Neural progenitor cell (in vitro differentiated cells): ENCODE data around the gene CPNE4. TPM values are rescaled to one million over a fixed set of nuclear protein-coding genes. Genes with fewer than 3 reads are reported as not detected.

ENCODE experiments used
- DNase-seq: peaks from one replicate; pipeline ENCODE4 v3.0.0-alpha.2; 2016; ENCODE audit warnings: low spot score
- H2AFZ ChIP-seq: fragments of 200-600 bp; sonication (generic); replicated peaks from 2 replicates; pipeline ENCODE4 v1.6.1; 2016; ENCODE audit warnings: antibody characterized with exemption
- H3F3A ChIP-seq: fragments of 200-600 bp; sonication (generic); 2 replicates; pipeline ENCODE4 v1.6.1; 2016; ENCODE audit warnings: antibody characterized with exemption, low read depth
- H3K27ac ChIP-seq: fragments of 200-600 bp; sonication (generic); 2 replicates; pipeline ENCODE4 v1.5.1; 2016; ENCODE audit warnings: mild to moderate bottlenecking
- H3K27me3 ChIP-seq: fragments of 200-600 bp; sonication (generic); 2 replicates; pipeline ENCODE4 v1.6.1; 2016; ENCODE audit warnings: mild to moderate bottlenecking, moderate library complexity
- H3K36me3 ChIP-seq: fragments of 200-600 bp; sonication (generic); 2 replicates; pipeline ENCODE4 v1.5.1; 2016
- H3K4me1 ChIP-seq: fragments of 200-600 bp; sonication (generic); 2 replicates; pipeline ENCODE4 v1.6.1; 2016; ENCODE audit warnings: mixed run types
- H3K4me2 ChIP-seq: fragments of 200-600 bp; sonication (generic); 2 replicates; pipeline ENCODE4 v1.6.1; 2016
- H3K4me3 ChIP-seq: fragments of 200-600 bp; sonication (generic); 2 replicates; pipeline ENCODE4 v1.5.1; 2016
- H3K79me2 ChIP-seq: fragments of 200-600 bp; sonication (generic); 2 replicates; pipeline ENCODE4 v1.6.1; 2016; ENCODE audit warnings: low read depth
- H3K9ac ChIP-seq: fragments of 200-600 bp; sonication (generic); 2 replicates; pipeline ENCODE4 v1.6.1; 2016
- H3K9me3 ChIP-seq: fragments of 200-600 bp; sonication (generic); 2 replicates; pipeline ENCODE4 v1.5.1; 2016; ENCODE audit warnings: low read depth
- H4K20me1 ChIP-seq: fragments of 200-600 bp; sonication (generic); 2 replicates; pipeline ENCODE4 v1.6.1; 2016; ENCODE audit warnings: low read depth
- H3K27ac Mint-ChIP-seq: 3 replicates; pipeline ENCODE4 v1.8.0; 2021; ENCODE audit warnings: mixed read lengths
- H3K27me3 Mint-ChIP-seq: 2 replicates; pipeline ENCODE4 v1.8.0; 2022; ENCODE audit warnings: low read depth, mild to moderate bottlenecking, inconsistent platforms, moderate library complexity, mixed read lengths; ENCODE audit not compliant: insufficient read depth
- H3K36me3 Mint-ChIP-seq: 3 replicates; pipeline ENCODE4 v1.8.0; 2021; ENCODE audit warnings: mixed read lengths
- H3K4me1 Mint-ChIP-seq: 3 replicates; pipeline ENCODE4 v1.8.0; 2021; ENCODE audit warnings: mixed read lengths
- H3K4me3 Mint-ChIP-seq: 3 replicates; pipeline ENCODE4 v1.8.0; 2021; ENCODE audit warnings: mild to moderate bottlenecking, moderate library complexity, mixed read lengths
- H3K9me3 Mint-ChIP-seq: 3 replicates; pipeline ENCODE4 v1.8.0; 2020; ENCODE audit warnings: mixed read lengths
- EZH2 ChIP-seq: fragments of 200-600 bp; sonication (generic); IDR thresholded peaks from 2 replicates; pipeline ENCODE4 v1.6.1; 2017; ENCODE audit warnings: antibody characterized with exemption, mild to moderate bottlenecking, moderate library complexity
- EZH2phosphoT487 ChIP-seq: fragments of 200-600 bp; sonication (generic); IDR thresholded peaks from 2 replicates; pipeline ENCODE4 v1.6.1; 2017; ENCODE audit warnings: antibody characterized with exemption
- total RNA-seq: library from RNA; depleted of rRNA; stranded (reverse); fragments of >200 nt; gene quantifications from 2 replicates; pipeline ENCODE4 v1.2.3, GENCODE V29; 2015; ENCODE audit warnings: low replicate concordance
- TF ChIP-seq, protein P1 (sequence below): fragments of 200-600 bp; sonication (generic); IDR thresholded peaks from 2 replicates; pipeline ENCODE4 v1.5.1; 2017; ENCODE audit warnings: antibody characterized with exemption, mild to moderate bottlenecking

The CPNE4 gene
- total RNA-seq, 1 donor from 2014 or later: not detected

DNA sequence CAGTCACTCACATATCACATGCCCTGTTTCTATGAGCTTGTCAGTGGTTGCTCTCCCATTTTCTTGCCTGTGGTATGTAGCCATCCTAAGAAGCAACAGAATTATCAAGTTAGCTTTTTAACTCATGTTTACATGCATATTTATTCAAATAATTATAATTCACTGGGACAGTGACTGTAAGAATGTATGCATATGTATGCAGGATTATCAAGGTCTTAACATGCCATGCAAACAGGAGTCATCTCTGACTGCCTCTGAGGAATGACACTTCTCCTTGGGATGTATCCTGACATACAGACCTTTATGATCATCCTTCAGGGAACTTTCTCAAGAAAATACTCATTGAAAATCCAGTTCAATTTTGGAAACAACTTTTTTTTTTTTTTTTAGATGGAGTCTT, 240.9 kb downstream of the CPNE4 start:
- Histone ChIP-seq H3K4me2 (no peak overlapping the region), H2AFZ (no peak overlapping the region), H3K4me1 (peaks cover 20% of the 10 kb centered on the region), H3K9me3 (no peaks in the 10 kb centered on the region), H3K27me3 (peaks cover 54% of the 10 kb centered on the region), H3K36me3 (no peaks in the 10 kb centered on the region), H3K27ac (no peak overlapping the region), H3K4me3 (no peak overlapping the region), H3F3A (peaks cover 6% of the 10 kb centered on the region), H3K9ac (no peak overlapping the region), H4K20me1 (no peaks in the 10 kb centered on the region), H3K79me2 (no peaks in the 10 kb centered on the region)
- no peaks in the 10 kb centered on the region for H3K36me3 Mint-ChIP-seq
- TF ChIP-seq, protein P1, sequence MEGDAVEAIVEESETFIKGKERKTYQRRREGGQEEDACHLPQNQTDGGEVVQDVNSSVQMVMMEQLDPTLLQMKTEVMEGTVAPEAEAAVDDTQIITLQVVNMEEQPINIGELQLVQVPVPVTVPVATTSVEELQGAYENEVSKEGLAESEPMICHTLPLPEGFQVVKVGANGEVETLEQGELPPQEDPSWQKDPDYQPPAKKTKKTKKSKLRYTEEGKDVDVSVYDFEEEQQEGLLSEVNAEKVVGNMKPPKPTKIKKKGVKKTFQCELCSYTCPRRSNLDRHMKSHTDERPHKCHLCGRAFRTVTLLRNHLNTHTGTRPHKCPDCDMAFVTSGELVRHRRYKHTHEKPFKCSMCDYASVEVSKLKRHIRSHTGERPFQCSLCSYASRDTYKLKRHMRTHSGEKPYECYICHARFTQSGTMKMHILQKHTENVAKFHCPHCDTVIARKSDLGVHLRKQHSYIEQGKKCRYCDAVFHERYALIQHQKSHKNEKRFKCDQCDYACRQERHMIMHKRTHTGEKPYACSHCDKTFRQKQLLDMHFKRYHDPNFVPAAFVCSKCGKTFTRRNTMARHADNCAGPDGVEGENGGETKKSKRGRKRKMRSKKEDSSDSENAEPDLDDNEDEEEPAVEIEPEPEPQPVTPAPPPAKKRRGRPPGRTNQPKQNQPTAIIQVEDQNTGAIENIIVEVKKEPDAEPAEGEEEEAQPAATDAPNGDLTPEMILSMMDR: no peak
- TF ChIP-seq EZH2 (no peak), EZH2phosphoT487 (no peak)
- DNase-seq: no peak
- H3K4me3 Mint-ChIP-seq: no peak overlapping the region
- peaks cover 2% of the 10 kb centered on the region for H3K27me3 Mint-ChIP-seq
- H3K9me3 Mint-ChIP-seq: no peaks in the 10 kb centered on the region
- H3K27ac Mint-ChIP-seq: no peak overlapping the region
- H3K4me1 Mint-ChIP-seq: peaks cover 52% of the 10 kb centered on the region

DNA sequence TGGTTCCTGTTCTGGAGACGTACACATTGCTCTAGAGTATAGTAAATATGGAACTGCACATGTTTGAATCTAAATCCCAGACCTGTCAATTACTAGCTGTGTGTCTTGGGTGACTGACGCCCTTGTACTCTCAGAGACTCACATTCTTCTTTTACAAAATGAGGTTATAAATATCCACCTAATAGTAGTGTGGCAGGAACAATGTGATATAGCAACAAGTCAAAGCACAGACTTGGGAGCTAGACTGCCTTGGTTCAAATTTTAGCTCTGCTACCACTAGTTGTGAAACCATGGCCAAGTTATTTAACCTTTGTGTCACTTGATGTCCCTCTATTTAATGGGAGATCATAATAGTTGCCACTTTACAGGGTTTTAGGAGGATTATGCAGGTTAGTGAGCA, 245.6 kb downstream of the CPNE4 start:
- TF ChIP-seq, protein P1: no peak
- TF ChIP-seq EZH2phosphoT487 (no peak), EZH2 (no peak)
- Mint-ChIP-seq H3K36me3 (no peaks in the 10 kb centered on the region), H3K27ac (no peak overlapping the region), H3K9me3 (no peaks in the 10 kb centered on the region), H3K4me1 (peaks cover 17% of the 10 kb centered on the region), H3K27me3 (no peaks in the 10 kb centered on the region), H3K4me3 (no peak overlapping the region)
- Histone ChIP-seq H3K27me3 (peaks cover 22% of the 10 kb centered on the region), H3K9ac (no peak overlapping the region), H3K36me3 (no peaks in the 10 kb centered on the region), H3F3A (no peaks in the 10 kb centered on the region), H3K4me3 (no peak overlapping the region), H3K4me1 (peaks cover 9% of the 10 kb centered on the region), H4K20me1 (no peaks in the 10 kb centered on the region), H3K27ac (no peak overlapping the region), H3K79me2 (no peaks in the 10 kb centered on the region), H2AFZ (no peak overlapping the region), H3K9me3 (no peaks in the 10 kb centered on the region), H3K4me2 (no peak overlapping the region)
- DNase-seq: no peak

DNA sequence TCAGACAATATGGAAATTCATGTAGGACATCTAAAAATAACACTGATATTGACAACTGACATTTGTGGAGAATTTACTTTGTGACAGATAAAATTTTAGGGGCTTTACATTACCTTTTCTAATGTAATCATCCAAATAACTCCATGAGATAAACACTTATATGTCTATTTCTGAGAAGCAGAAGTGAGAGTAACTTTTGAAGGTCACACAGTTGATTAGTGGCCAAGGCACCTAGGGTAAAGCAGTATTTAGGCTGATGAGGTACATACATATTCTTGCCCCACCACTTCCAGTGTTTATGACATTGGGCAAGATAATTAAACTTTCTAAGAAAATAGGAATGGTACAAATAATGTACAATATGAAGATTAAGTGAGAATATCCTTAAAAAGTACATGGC, 248.4 kb downstream of the CPNE4 start:
- no peak for DNase-seq
- no peaks in the 10 kb centered on the region for H3K36me3 ChIP-seq
- peaks cover 8% of the 10 kb centered on the region for H3K27me3 ChIP-seq
- no peaks in the 10 kb centered on the region for H3K27me3 Mint-ChIP-seq
- no peak overlapping the region for H3K4me3 ChIP-seq
- H2AFZ ChIP-seq: no peak overlapping the region
- H3K27ac Mint-ChIP-seq: no peak overlapping the region
- H3K27ac ChIP-seq: no peak overlapping the region
- no peak overlapping the region for H3K9ac ChIP-seq
- H3K4me1 Mint-ChIP-seq: peaks cover 23% of the 10 kb centered on the region
- H3K9me3 ChIP-seq: no peaks in the 10 kb centered on the region
- H3K36me3 Mint-ChIP-seq: no peaks in the 10 kb centered on the region
- no peaks in the 10 kb centered on the region for H4K20me1 ChIP-seq
- H3K9me3 Mint-ChIP-seq: no peaks in the 10 kb centered on the region
- TF ChIP-seq, protein P1: no peak
- no peak for TF ChIP-seq EZH2phosphoT487
- TF ChIP-seq EZH2: no peak
- no peaks in the 10 kb centered on the region for H3K79me2 ChIP-seq
- H3K4me1 ChIP-seq: peaks cover 9% of the 10 kb centered on the region
- H3F3A ChIP-seq: no peaks in the 10 kb centered on the region
- H3K4me2 ChIP-seq: no peak overlapping the region
- no peak overlapping the region for H3K4me3 Mint-ChIP-seq
